GM12878 (cell line): Measurements from ENCODE around the gene ADGRG1. TPM values are rescaled to one million over a fixed set of nuclear protein-coding genes. Genes with fewer than 3 reads are reported as not detected.

Experiments
- ATAC-seq: fragments of 200-7000 bp; cut with Tn5 transposase; 3 replicates; pipeline ENCODE4 v1.9.1; 2020; ENCODE audit warnings: mild to moderate bottlenecking, moderate library complexity
- BruUV-seq: library from RNA; stranded (reverse); fragments of 400-500 nt; replicated peaks from 2 replicates; lab custom pipeline; 2021; lab: Mats Ljungman, UMichigan
- CTCF ChIA-PET: fragments of 300-600 bp; sonication (Branson Sonifier 250); formaldehyde crosslinking; extraction: SDS; loops from one replicate; lab custom pipeline; 2021; ENCODE audit warnings: inconsistent platforms; lab: Yijun Ruan, JAX
- POLR2A ChIA-PET: fragments of 350-600 bp; formaldehyde crosslinking; extraction: SDS; loops from one replicate; lab custom pipeline; 2021; ENCODE audit warnings: inconsistent platforms; lab: Charles Lee
- RAD21 ChIA-PET: fragments of 300-600 bp; sonication (Branson Sonifier 250); formaldehyde crosslinking; loops from one replicate; lab custom pipeline; 2023; ENCODE audit warnings: antibody characterized with exemption; ENCODE audit not compliant: unreplicated experiment; lab: Charles Lee
- SMC1A ChIA-PET: fragments of 300-600 bp; sonication (Branson Sonifier 250); formaldehyde crosslinking; loops from one replicate; lab custom pipeline; 2023; ENCODE audit not compliant: unreplicated experiment, uncharacterized antibody; lab: Charles Lee
- DNase-seq: peaks from one replicate; pipeline ENCODE4 v3.0.0-alpha.2; 2011; ENCODE audit warnings: low read depth, low spot score
- FAIRE-seq: peaks from 3 replicates; lab custom pipeline; 2011; peaks lifted over from hg19 to GRCh38; lab: Jason Lieb, UNC
- H2AFZ ChIP-seq: 2 replicates; pipeline ENCODE4 v1.6.0; 2011; ENCODE audit warnings: low read depth, low read length, control low read depth; ENCODE audit not compliant: control insufficient read depth
- H3K27ac ChIP-seq: 2 replicates; pipeline ENCODE4 v1.5.1; 2011; ENCODE audit warnings: control low read depth; ENCODE audit not compliant: control insufficient read depth, insufficient read depth
- H3K27me3 ChIP-seq, 2 experiments: replicated peaks in 1 of 2; 2 replicates each; pipeline versions ENCODE4 v1.6.0 to v1.6.1; 2011; ENCODE audit warnings: low read length in 1 of 2; ENCODE audit not compliant: control insufficient read depth in 2 of 2, insufficient read depth in 2 of 2
- H3K36me3 ChIP-seq, 2 experiments: 2 replicates each; pipeline ENCODE4 v1.5.1; 2011; ENCODE audit warnings: low read length in 1 of 2; ENCODE audit not compliant: control insufficient read depth in 2 of 2, insufficient read depth in 2 of 2
- H3K4me1 ChIP-seq: 2 replicates; pipeline ENCODE4 v1.6.1; 2011; ENCODE audit warnings: mild to moderate bottlenecking, low read length, moderate library complexity, mixed read lengths; ENCODE audit not compliant: control insufficient read depth, insufficient read depth
- H3K4me2 ChIP-seq: 2 replicates; pipeline ENCODE4 v1.6.0; 2011; ENCODE audit warnings: control low read depth; ENCODE audit not compliant: control insufficient read depth, insufficient read depth
- H3K4me3 ChIP-seq: fragments of 200-600 bp; sonication (generic); 2 replicates; pipeline ENCODE4 v1.5.1; 2016
- H3K79me2 ChIP-seq: 2 replicates; pipeline ENCODE4 v1.6.0; 2011; ENCODE audit warnings: low read length; ENCODE audit not compliant: control insufficient read depth, insufficient read depth
- H3K9ac ChIP-seq: 2 replicates; pipeline ENCODE4 v1.8.0; 2011; ENCODE audit warnings: low read length, control low read depth, mixed read lengths; ENCODE audit not compliant: control insufficient read depth, insufficient read depth
- H3K9me3 ChIP-seq: replicated peaks from 3 replicates; pipeline ENCODE4 v1.5.1; 2011; ENCODE audit warnings: mild to moderate bottlenecking, low read length; ENCODE audit not compliant: control insufficient read depth, insufficient read depth
- H4K20me1 ChIP-seq: 2 replicates; pipeline ENCODE4 v1.6.0; 2011; ENCODE audit not compliant: control insufficient read depth, insufficient read depth
- BCL3 ChIP-seq: IDR thresholded peaks from 2 replicates; pipeline ENCODE4 v1.6.1; 2011; ENCODE audit warnings: borderline replicate concordance, low read depth, mild to moderate bottlenecking, moderate library complexity, low read length; ENCODE audit not compliant: insufficient read depth, poor library complexity, severe bottlenecking
- BMI1 ChIP-seq: fragments of 450-650 bp; IDR thresholded peaks from 2 replicates; pipeline ENCODE4 v1.6.1; 2016; ENCODE audit warnings: mild to moderate bottlenecking, moderate library complexity, borderline replicate concordance
- CUX1 ChIP-seq: IDR thresholded peaks from 2 replicates; pipeline ENCODE4 v1.6.1; 2012; ENCODE audit warnings: improper control_type of control experiment, low read depth, low read length; ENCODE audit not compliant: insufficient replicate concordance
- EED ChIP-seq: sonication (generic); IDR thresholded peaks from 2 replicates; pipeline ENCODE4 v1.6.1; 2016; ENCODE audit warnings: antibody characterized with exemption, low read depth
- HDAC2 ChIP-seq: fragments of 200-600 bp; sonication (generic); IDR thresholded peaks from 2 replicates; pipeline ENCODE4 v1.6.1; 2017
- IRF3 ChIP-seq: fragments of 450-650 bp; IDR thresholded peaks from 2 replicates; pipeline ENCODE4 v1.6.1; 2014; ENCODE audit warnings: mild to moderate bottlenecking
- IRF4 ChIP-seq: IDR thresholded peaks from 2 replicates; pipeline ENCODE4 v1.6.1; 2011; ENCODE audit warnings: low read depth, low read length
- JUND ChIP-seq: IDR thresholded peaks from 2 replicates; pipeline ENCODE4 v1.6.1; 2012; ENCODE audit warnings: low read depth, mild to moderate bottlenecking, low read length, improper control_type of control experiment, moderate library complexity
- MEF2B ChIP-seq: fragments of 450-650 bp; IDR thresholded peaks from 2 replicates; pipeline ENCODE4 v1.6.1; 2018; ENCODE audit warnings: mild to moderate bottlenecking, moderate library complexity; ENCODE audit not compliant: partially characterized antibody, poor library complexity, severe bottlenecking
- MTA3 ChIP-seq: IDR thresholded peaks from 2 replicates; pipeline ENCODE4 v1.6.1; 2012; ENCODE audit warnings: low read length, inconsistent platforms, borderline replicate concordance
- NFIC ChIP-seq: IDR thresholded peaks from 2 replicates; pipeline ENCODE4 v1.6.1; 2012; ENCODE audit warnings: low read depth, mild to moderate bottlenecking, inconsistent platforms, low read length, moderate library complexity
- NFYA ChIP-seq: IDR thresholded peaks from 2 replicates; pipeline ENCODE4 v1.6.1; 2011; ENCODE audit warnings: low read depth, mild to moderate bottlenecking, low read length, improper control_type of control experiment, borderline replicate concordance
- POLR2AphosphoS2 ChIP-seq: IDR thresholded peaks from 2 replicates; pipeline ENCODE4 v1.6.1; 2011; ENCODE audit warnings: low read depth, mild to moderate bottlenecking, low read length, improper control_type of control experiment, moderate library complexity
- SMC3 ChIP-seq: IDR thresholded peaks from 2 replicates; pipeline ENCODE4 v1.6.1; 2011; ENCODE audit warnings: low read length, improper control_type of control experiment, borderline replicate concordance
- SUZ12 ChIP-seq: fragments of 200-600 bp; sonication (generic); IDR thresholded peaks from one replicate; pipeline ENCODE4 v1.6.1; 2018; ENCODE audit warnings: antibody characterized with exemption, mild to moderate bottlenecking; ENCODE audit not compliant: unreplicated experiment
- WGBS: methylation state at CpG from one replicate; pipeline ENCODE4 v1.1.6; 2016; ENCODE audit warnings: low lambda C conversion rate; ENCODE audit not compliant: insufficient replicate concordance, insufficient coverage; ENCODE audit errors: missing lambda C conversion rate; 5-methylcytosine and 5-hydroxymethylcytosine counted together
- in situ Hi-C: fragments of 300-500 bp; cut with MboI; formaldehyde crosslinking; loops from 9 replicates; pipeline ENCODE4 v1.14.3; 2018; ENCODE audit warnings: mixed read lengths
- intact Hi-C: fragments of 100-400 bp; cut with micrococcal nuclease; formaldehyde crosslinking; loops from one replicate; pipeline ENCODE4 v1.14.2; 2022; ENCODE audit not compliant: unreplicated experiment
- polyA plus RNA-seq, 11 experiments: library from polyadenylated mRNA; depleted of rRNA in 4 of 11; unstranded in 6 of 11; stranded (reverse) in 5 of 11; fragments of >200 nt; fragmentation: Nextera tagmentation in 4 of 11; fragmentation: Illumina TruSeq in 1 of 11; extraction: Ambion mirVana in 4 of 11; extraction: Trizol in 1 of 11; gene quantifications; 1 replicate in 1 of 11; 2 replicates in 10 of 11; pipeline versions ENCODE4 v1.2.1 to v1.2.3, GENCODE V29; 2011 to 2016; ENCODE audit warnings: inconsistent platforms in 2 of 11, missing spikeins in 2 of 11, low read depth in 1 of 11
- total RNA-seq, 4 experiments: library from RNA; depleted of rRNA in 3 of 4; stranded (reverse); fragments of >200 nt in 3 of 4; fragmentation: Illumina TruSeq in 1 of 4; extraction: Trizol in 1 of 4; gene quantifications; 2 replicates each; pipeline versions ENCODE4 v1.2.1 to v1.2.3, GENCODE V29; 2013 to 2021

The ADGRG1 gene
- total and polyA plus RNA-seq, 10 of the 15 experiments (the other 5 are each of a cell fraction or from before 2014, with no cell fraction given) = 0.07 to 2.0 (median 0.75) TPM

- no peak for ATAC-seq
- Histone ChIP-seq H2AFZ (no peak overlapping the region), H3K4me2 (no peak overlapping the region)
Observed at GRCh38 chr16:57701759-57702371, 73.4 kb downstream of the ADGRG1 start.

More at GRCh38 chr16:57701759-57702371, 73.4 kb downstream of the ADGRG1 start:
- RAD21 ChIA-PET = no interaction called here
- Histone ChIP-seq H3K4me3 (no peak overlapping the region), H3K9ac (no peak overlapping the region), H3K4me1 (no peaks in the 10 kb centered on the region), H3K36me3 (no peaks in the 10 kb centered on the region), H3K9me3 (no peaks in the 10 kb centered on the region), H3K79me2 (no peaks in the 10 kb centered on the region), H3K27ac (no peak overlapping the region), H3K27me3 (no peaks in the 10 kb centered on the region; a peak in 1 of 4 replicates), H4K20me1 (no peaks in the 10 kb centered on the region)
- CTCF ChIA-PET = interaction anchor here (0.7 kb wide), 1 partner anchor 31 kb away, joined by 3 read pairs; no protein-coding TSS in a partner anchor
- FAIRE-seq (no peak), DNase-seq (no peak)
- in situ Hi-C loops = no loop called here
- no peak for TF ChIP-seq BCL3
- TF ChIP-seq SUZ12 = no peak
- no peak for TF ChIP-seq NFIC
- no peak for TF ChIP-seq NFYA
- no peak for TF ChIP-seq IRF3
- no peak for TF ChIP-seq POLR2AphosphoS2
- no peak for TF ChIP-seq JUND
- no peak for TF ChIP-seq EED
- TF ChIP-seq HDAC2 = no peak
- TF ChIP-seq IRF4 = no peak
- no peak for TF ChIP-seq CUX1
- no peak for TF ChIP-seq MEF2B
- no peak for TF ChIP-seq BMI1
- TF ChIP-seq SMC3 = no peak
- TF ChIP-seq MTA3 = no peak
- BruUV-seq = no TSS peak
- SMC1A ChIA-PET = no interaction called here
- 47% methylated on average over 23 of the region's 23 CpGs for WGBS
- intact Hi-C loops = no loop called here
- POLR2A ChIA-PET = no interaction called here
